H1 (cell line): ENCODE data around the gene EXD3. TPM values are rescaled to one million over a fixed set of nuclear protein-coding genes. Genes with fewer than 3 reads are reported as not detected.

Experiments used
- CTCF ChIA-PET: fragments of 300-600 bp; sonication (Branson Sonifier 250); formaldehyde crosslinking; loops from one replicate; lab custom pipeline; 2021; ENCODE audit not compliant: partially characterized antibody; lab: Charles Lee
- POLR2A ChIA-PET: fragments of 300-600 bp; sonication (Branson Sonifier 250); formaldehyde crosslinking; loops from one replicate; lab custom pipeline; 2021; ENCODE audit warnings: inconsistent platforms; ENCODE audit not compliant: partially characterized antibody; lab: Charles Lee
- DNase-seq, 2 experiments: peaks; one replicate each; pipeline versions ENCODE4 v3.0.0 to v3.0.0-alpha.2; 2010 to 2022; ENCODE audit warnings: low spot score in 2 of 2, low read depth in 1 of 2, mixed read lengths in 1 of 2
- FAIRE-seq: peaks from 2 replicates; lab custom pipeline; 2011; peaks lifted over from hg19 to GRCh38; lab: Jason Lieb, UNC
- H2AFZ ChIP-seq: 2 replicates; pipeline ENCODE4 v1.8.1; 2012; ENCODE audit warnings: low read length, inconsistent platforms
- H2AK5ac ChIP-seq: 2 replicates; pipeline ENCODE4 v1.6.1; 2013; ENCODE audit warnings: low read depth, low read length
- H2BK120ac ChIP-seq: replicated peaks from 2 replicates; pipeline ENCODE3; 2013; ENCODE audit warnings: low read depth, low read length, inconsistent platforms
- H2BK12ac ChIP-seq: 2 replicates; pipeline ENCODE4 v1.6.1; 2013; ENCODE audit warnings: low read depth, low read length
- H2BK15ac ChIP-seq: 2 replicates; pipeline ENCODE4 v1.6.1; 2013; ENCODE audit warnings: low read length
- H2BK20ac ChIP-seq: 2 replicates; pipeline ENCODE4 v1.6.1; 2013; ENCODE audit warnings: low read length
- H2BK5ac ChIP-seq: 2 replicates; pipeline ENCODE4 v1.6.1; 2013; ENCODE audit warnings: low read depth, low read length
- H3K14ac ChIP-seq: 2 replicates; pipeline ENCODE4 v1.6.1; 2013; ENCODE audit warnings: inconsistent platforms; ENCODE audit not compliant: insufficient read length
- H3K18ac ChIP-seq: 2 replicates; pipeline ENCODE4 v1.6.1; 2013; ENCODE audit warnings: low read length; ENCODE audit errors: extremely low read depth
- H3K23ac ChIP-seq: 2 replicates; pipeline ENCODE4 v1.6.1; 2013; ENCODE audit warnings: inconsistent platforms; ENCODE audit not compliant: insufficient read length
- H3K23me2 ChIP-seq: 2 replicates; pipeline ENCODE4 v1.6.1; 2013; ENCODE audit warnings: low read depth, low read length
- H3K27ac ChIP-seq: 2 replicates; pipeline ENCODE4 v1.6.1; 2011; ENCODE audit warnings: low read depth, low read length, inconsistent platforms
- H3K27me3 ChIP-seq, 4 experiments: replicated peaks in 1 of 4; 1 replicate in 1 of 4; 2 replicates in 3 of 4; pipeline versions ENCODE4 v1.6.1 to v1.8.1; 2011 to 2013; ENCODE audit warnings: low read length in 3 of 4, mild to moderate bottlenecking in 3 of 4, inconsistent platforms in 2 of 4, mixed read lengths in 2 of 4, moderate library complexity in 1 of 4; ENCODE audit not compliant: control insufficient read depth in 3 of 4, insufficient read depth in 3 of 4; ENCODE audit errors: extremely low read depth in 1 of 4
- H3K36me3 ChIP-seq, 4 experiments: 2 replicates each; pipeline versions ENCODE4 v1.6.1 to v1.8.1; 2011 to 2013; ENCODE audit warnings: mild to moderate bottlenecking in 4 of 4, low read length in 3 of 4, moderate library complexity in 2 of 4, control low read depth in 1 of 4, inconsistent platforms in 1 of 4; ENCODE audit not compliant: insufficient read depth in 4 of 4, control insufficient read depth in 2 of 4
- H3K4ac ChIP-seq: replicated peaks from 2 replicates; pipeline ENCODE3; 2013; ENCODE audit warnings: low read length, low read depth, mixed read lengths, inconsistent platforms; ENCODE audit not compliant: insufficient read length
- H3K4me1 ChIP-seq, 4 experiments: replicated peaks in 1 of 4; 1 replicate in 1 of 4; 2 replicates in 3 of 4; pipeline versions ENCODE4 v1.6.1 to v1.8.1; 2011 to 2013; ENCODE audit warnings: low read length in 3 of 4, inconsistent platforms in 2 of 4, mixed read lengths in 1 of 4; ENCODE audit not compliant: insufficient read depth in 4 of 4, control insufficient read depth in 3 of 4
- H3K4me2 ChIP-seq, 2 experiments: 2 replicates each; pipeline versions ENCODE4 v1.6.1 to v1.8.1; 2011 to 2013; ENCODE audit warnings: low read depth in 2 of 2, low read length in 2 of 2, control low read depth in 1 of 2, inconsistent platforms in 1 of 2, mild to moderate bottlenecking in 1 of 2; ENCODE audit not compliant: insufficient read depth in 1 of 2
- H3K4me3 ChIP-seq, 4 experiments: fragments of 200-600, 300-600 bp in 1 of 4; sonication (generic), shearing (Covaris generic), sonication (Bioruptor Twin) in 1 of 4; 2 replicates each; pipeline versions ENCODE4 v1.5.1 to v1.8.1; 2011 to 2016; ENCODE audit warnings: low read length in 4 of 4, low read depth in 3 of 4, control low read depth in 2 of 4, inconsistent platforms in 2 of 4, mild to moderate bottlenecking in 2 of 4, mixed read lengths in 1 of 4, moderate library complexity in 1 of 4; ENCODE audit not compliant: insufficient read depth in 2 of 4; ENCODE audit errors: extremely low read depth in 1 of 4
- H3K56ac ChIP-seq: replicated peaks from 2 replicates; pipeline ENCODE3; 2013; ENCODE audit warnings: low read depth, mild to moderate bottlenecking, mixed read lengths, low read length, inconsistent platforms; ENCODE audit not compliant: insufficient read length
- H3K79me1 ChIP-seq: 2 replicates; pipeline ENCODE4 v1.6.1; 2013; ENCODE audit warnings: low read depth, low read length, control low read depth
- H3K79me2 ChIP-seq, 2 experiments: 2 replicates each; pipeline versions ENCODE4 v1.6.1 to v1.8.1; 2012 to 2013; ENCODE audit warnings: low read length in 2 of 2, mild to moderate bottlenecking in 2 of 2, inconsistent platforms in 1 of 2; ENCODE audit not compliant: insufficient read depth in 2 of 2, control insufficient read depth in 1 of 2
- H3K9ac ChIP-seq, 4 experiments: replicated peaks in 1 of 4; 1 replicate in 1 of 4; 2 replicates in 3 of 4; pipeline versions ENCODE4 v1.6.1 to v1.8.1; 2011 to 2013; ENCODE audit warnings: low read depth in 3 of 4, low read length in 3 of 4, control low read depth in 2 of 4, mild to moderate bottlenecking in 2 of 4, moderate library complexity in 2 of 4, inconsistent platforms in 1 of 4; ENCODE audit errors: extremely low read depth in 1 of 4
- H3K9me3 ChIP-seq, 2 experiments: 2 replicates each; pipeline versions ENCODE4 v1.6.1 to v1.8.1; 2012 to 2013; ENCODE audit warnings: mild to moderate bottlenecking in 2 of 2, moderate library complexity in 2 of 2, control low read depth in 1 of 2, inconsistent platforms in 1 of 2, low read depth in 1 of 2, low read length in 1 of 2, mixed read lengths in 1 of 2; ENCODE audit not compliant: insufficient read depth in 2 of 2
- H4K20me1 ChIP-seq, 2 experiments: replicated peaks in 1 of 2; 2 replicates each; pipeline versions ENCODE3 to v1.8.1; 2011 to 2013; ENCODE audit warnings: inconsistent platforms in 2 of 2, low read length in 2 of 2, mild to moderate bottlenecking in 1 of 2; ENCODE audit not compliant: insufficient read depth in 2 of 2, control insufficient read depth in 1 of 2
- H4K5ac ChIP-seq: 2 replicates; pipeline ENCODE4 v1.6.1; 2013; ENCODE audit warnings: low read length, low read depth, mixed read lengths, inconsistent platforms; ENCODE audit not compliant: insufficient read length
- H4K8ac ChIP-seq: 2 replicates; pipeline ENCODE4 v1.8.0; 2013; ENCODE audit warnings: mild to moderate bottlenecking, moderate library complexity, low read length, inconsistent platforms; ENCODE audit not compliant: insufficient read depth; ENCODE audit errors: extremely low read depth
- H4K91ac ChIP-seq: replicated peaks from 2 replicates; pipeline ENCODE3; 2013; ENCODE audit warnings: low read length, mixed read lengths, inconsistent platforms; ENCODE audit not compliant: insufficient read length
- WGBS, 2 experiments: shearing (Covaris generic) in 1 of 2; methylation state at CpG; one replicate each; pipeline versions ENCODE4 v1.1.6 to v1.1.7; 2013 to 2015; ENCODE audit warnings: low lambda C conversion rate in 2 of 2, mixed read lengths in 2 of 2, inconsistent platforms in 1 of 2, low coverage in 1 of 2, missing lambda C conversion rate in 1 of 2; ENCODE audit not compliant: insufficient replicate concordance in 2 of 2, insufficient coverage in 1 of 2, insufficient read length in 1 of 2; ENCODE audit errors: extremely low coverage in 1 of 2, missing lambda C conversion rate in 1 of 2; 5-methylcytosine and 5-hydroxymethylcytosine counted together
- polyA plus RNA-seq, 7 experiments: library from polyadenylated mRNA; depleted of rRNA in 3 of 7; stranded (reverse) in 5 of 7; unstranded in 2 of 7; fragments of >200 nt in 5 of 7; fragments of 200-250 nt in 2 of 7; gene quantifications; 1 replicate in 5 of 7; 2 replicates in 1 of 7; 4 replicates in 1 of 7; pipeline versions ENCODE4 v1.2.1 to v1.2.3, GENCODE V29; 2011 to 2013; ENCODE audit warnings: missing spikeins in 2 of 7, mixed read lengths in 2 of 7
- total RNA-seq: library from RNA; stranded (reverse); fragmentation: NEBNext Ultra II Directional; extraction: Animal tissue kit (Norgen Biotek cat#: 25700); gene quantifications from 2 replicates; pipeline ENCODE4 v1.2.1, GENCODE V29; 2021

Gene EXD3
- total and polyA plus RNA-seq, 2 of the 8 experiments (the other 6 are each of a cell fraction or from before 2014, with no cell fraction given), result 7.2 to 9.4 TPM

DNA sequence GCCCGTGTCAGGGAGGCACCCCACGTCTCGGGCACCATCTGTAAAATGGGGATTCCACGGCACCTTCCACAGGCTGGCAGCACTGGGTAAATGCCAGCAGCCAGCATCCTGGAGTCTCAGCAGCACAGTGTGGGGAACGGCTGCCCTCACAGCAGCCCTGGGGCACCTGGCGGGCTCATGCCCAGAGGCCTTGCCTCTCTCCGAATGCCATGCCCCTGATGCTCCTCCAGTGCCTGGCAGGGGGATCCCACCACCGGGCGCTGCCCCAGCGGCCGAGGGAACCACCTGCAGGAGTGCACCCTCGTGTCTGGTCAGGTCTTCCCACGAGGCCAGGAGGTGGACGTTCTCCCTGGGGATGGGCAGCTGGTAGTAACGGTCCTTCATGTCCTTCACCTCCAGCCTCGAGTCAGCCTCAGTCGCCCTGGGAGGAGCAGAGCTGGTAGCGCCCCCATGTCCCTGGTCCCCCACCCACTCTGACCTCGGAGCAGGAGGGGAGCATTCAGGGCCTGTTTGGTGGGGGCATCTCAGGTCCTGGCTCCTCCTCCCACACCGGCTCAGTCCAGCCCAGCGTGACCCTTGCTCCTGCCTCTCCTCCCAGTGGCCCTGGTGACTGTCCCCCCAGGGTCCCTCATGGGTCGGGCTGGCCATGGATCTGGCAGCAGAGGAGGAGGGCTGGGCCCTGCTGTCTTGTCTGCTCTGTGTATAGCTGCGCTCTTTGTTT is 71.0 kb downstream of the EXD3 start:
- Histone ChIP-seq H3K27ac (no peak overlapping the region), H3K18ac (no peak overlapping the region)
- FAIRE-seq, result no peak

More for the DNA sequence above, 71.0 kb downstream of the EXD3 start:
- Histone ChIP-seq H4K5ac (no peak overlapping the region), H3K36me3 (no peaks in the 10 kb centered on the region), H2AK5ac (no peak overlapping the region), H4K20me1 (no peaks in the 10 kb centered on the region), H3K4me1 (no peaks in the 10 kb centered on the region), H3K27me3 (no peaks in the 10 kb centered on the region), H3K23me2 (peaks cover 5% of the 10 kb centered on the region; the same call in 1 of the 2 replicates), H3K4me3 (no peak overlapping the region), H3K9me3 (peaks cover 31 to 89% of the 10 kb centered on the region in 2 experiments; a peak in 3 of 4 replicates), H3K14ac (no peak overlapping the region), H2AFZ (no peak overlapping the region), H3K79me1 (no peaks in the 10 kb centered on the region), H3K23ac (no peak overlapping the region), H4K8ac (no peak overlapping the region), H2BK20ac (no peak overlapping the region), H2BK15ac (no peak overlapping the region), H3K4ac (no peak overlapping the region), H2BK5ac (no peak overlapping the region), H2BK12ac (no peak overlapping the region), H3K9ac (no peak overlapping the region), H3K56ac (no peak overlapping the region), H3K79me2 (no peaks in the 10 kb centered on the region), H4K91ac (no peak overlapping the region), H2BK120ac (no peak overlapping the region), H3K4me2 (no peak overlapping the region)
- DNase-seq, result no peak
- ChIA-PET POLR2A (no interaction called here), CTCF (no interaction called here)
- 90% methylated on average over 20 of the region's 23 CpGs; no CpG with 5 or more reads in 1 of the 2 experiments for WGBS, 2 experiments
